ENCODE data around the gene ZNF141.
"Not testable (repeated sequence)": the region's sequence is repeated elsewhere in the genome, so short reads cannot be mapped to it uniquely, and the experiment has no call there.

Gene ZNF141

GRCh38 chr4:385934-386707 is 48.5 kb downstream of the ZNF141 start:
- DNase-seq = no peak

GRCh38 chr4:386708-387105 is 49.1 kb downstream of the ZNF141 start:
- DNase-seq = no peak

- DNase-seq = no peak
Observed at GRCh38 chr4:404006-404405, 66.4 kb downstream of the ZNF141 start.

DNA sequence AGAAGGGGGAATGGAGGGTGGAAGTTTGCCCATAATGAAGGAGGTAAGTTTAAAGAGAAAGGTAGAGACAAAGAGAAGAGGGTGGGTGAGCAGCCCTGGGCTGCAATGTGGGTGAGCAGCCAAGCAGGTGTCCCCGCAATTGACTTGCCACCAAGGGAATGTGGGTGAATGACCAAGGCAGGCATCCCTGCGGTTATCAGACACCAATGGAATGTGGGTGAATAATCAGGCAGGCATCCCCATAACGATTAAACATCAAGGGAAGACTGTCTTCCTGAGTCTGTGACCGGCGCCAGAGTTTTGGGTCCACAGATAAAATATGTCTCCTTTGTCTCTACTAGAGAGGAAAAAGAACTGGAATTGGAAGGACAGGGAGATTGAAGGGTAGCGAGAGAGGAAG is 70.7 kb downstream of the ZNF141 start:
- not testable (repeated sequence) for DNase-seq

DNA sequence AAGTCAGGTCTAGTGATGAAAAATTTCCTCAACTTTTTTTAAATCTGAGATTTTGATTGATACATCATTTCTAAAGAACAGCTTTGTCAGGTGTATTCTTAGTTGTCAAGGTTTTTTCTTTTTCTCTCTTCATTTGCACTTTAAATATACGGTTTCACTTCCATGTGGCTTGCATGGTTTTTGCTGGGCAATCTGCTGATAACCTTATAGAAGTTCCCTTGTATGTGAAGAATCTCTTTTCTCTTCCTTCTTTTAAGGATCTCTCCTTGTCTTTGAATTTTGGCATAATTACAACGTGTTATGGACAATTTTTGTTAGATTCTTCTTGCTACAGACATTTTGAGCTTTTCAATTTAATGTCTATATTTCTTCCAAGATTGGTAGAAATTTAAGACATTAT is 85.0 kb downstream of the ZNF141 start:
- no peak for DNase-seq

All from NCI-H1417 treated with DMSO at 0.1 percent for 48 hours (cell line).